Prostate gland (tissue), 2 donors: ENCODE data around the gene GDPD5.

Experiments
- CTCF ChIP-seq, 4 experiments: fragments of 200-600 bp in 2 of 4; fragments of 450-650 bp in 2 of 4; sonication (generic) in 2 of 4; IDR thresholded peaks; 1 replicate in 3 of 4; 2 replicates in 1 of 4; pipeline ENCODE4 v1.5.1; 2016 to 2019; ENCODE audit warnings: antibody characterized with exemption in 4 of 4, mild to moderate bottlenecking in 2 of 4, moderate library complexity in 2 of 4
- POLR2A ChIP-seq: fragments of 450-650 bp; IDR thresholded peaks from one replicate; pipeline ENCODE4 v1.6.1; 2016; ENCODE audit warnings: antibody characterized with exemption, mild to moderate bottlenecking

DNA sequence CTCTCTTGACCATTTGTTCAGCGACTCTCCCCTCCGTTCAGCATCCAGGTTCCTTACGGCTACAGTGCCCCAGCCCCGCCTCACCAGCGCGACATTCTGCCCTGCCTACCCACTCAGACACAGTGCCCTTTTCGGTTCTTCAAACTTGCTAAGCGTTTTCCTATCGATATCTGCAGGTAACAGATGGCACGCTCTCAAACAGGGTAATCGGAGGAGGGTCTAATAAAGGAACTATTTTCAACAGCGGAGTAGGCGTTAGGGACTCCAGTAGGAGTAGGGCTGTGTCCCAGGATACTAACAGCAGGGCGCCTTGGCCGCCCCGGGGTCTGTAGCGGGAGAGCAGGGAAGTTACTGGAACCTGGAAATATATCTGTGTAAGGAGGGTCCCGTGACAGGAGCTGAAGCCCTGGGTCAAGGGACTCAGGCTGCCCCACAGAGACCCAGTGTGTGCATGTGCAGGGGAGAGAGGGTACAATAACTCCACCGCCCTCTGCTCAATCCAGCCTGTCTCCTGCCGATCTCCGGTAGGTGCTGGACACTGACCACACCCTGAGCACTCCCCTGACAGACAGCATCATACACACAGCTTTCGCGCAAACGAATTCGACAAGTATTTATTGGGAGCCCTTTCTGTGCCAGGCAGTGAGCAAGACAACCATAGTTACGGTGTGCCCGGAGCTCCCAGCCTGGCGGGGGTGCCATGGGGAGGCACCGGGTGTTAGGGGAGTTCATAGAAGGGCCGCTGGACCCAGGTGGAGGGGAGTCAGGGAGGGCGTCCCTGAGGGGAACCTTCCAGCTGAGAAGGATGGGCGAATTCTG lies 94.8 kb downstream of the GDPD5 start:
- TF ChIP-seq CTCF (IDR thresholded peaks at IDR 0.05) (no peak), POLR2A (no peak)
